PC-3 (cell line): ENCODE data around the gene ADGRD1.

Source experiments
- CTCF ChIP-seq: fragments of 300-600 bp; sonication (generic); conservative IDR thresholded peaks from 2 replicates; pipeline ENCODE4 v1.5.1; 2017; ENCODE audit warnings: antibody characterized with exemption, low read depth, mild to moderate bottlenecking, low read length
- EZH2 ChIP-seq: fragments of 300-600 bp; sonication (generic); IDR thresholded peaks from one replicate; pipeline ENCODE4 v1.6.1; 2017; ENCODE audit warnings: antibody characterized with exemption, mild to moderate bottlenecking, low read length; ENCODE audit not compliant: unreplicated experiment
- EZH2phosphoT487 ChIP-seq: fragments of 300-600 bp; sonication (generic); IDR thresholded peaks from 2 replicates; pipeline ENCODE4 v1.6.1; 2018; ENCODE audit warnings: mild to moderate bottlenecking, antibody characterized with exemption, low read length, borderline replicate concordance

- TF ChIP-seq EZH2phosphoT487, result no peak
- no peak for TF ChIP-seq CTCF
- no peak for TF ChIP-seq EZH2
Measured at GRCh38 chr12:131097202-131098177, 143.8 kb downstream of the ADGRD1 start.
